Measurements from ENCODE around the gene PTP4A2. TPM values are rescaled to one million over a fixed set of nuclear protein-coding genes. Genes with fewer than 3 reads are reported as not detected.

PTP4A2 gene
- total and polyA plus RNA-seq, 2 of the 8 experiments (the other 6 are each of a cell fraction or from before 2014, with no cell fraction given): 87.4 to 214 TPM

GRCh38 chr1:31900790-31901189 lies 37.4 kb downstream of the PTP4A2 start (continued):
- no peak for TF ChIP-seq RNF2 (IDR thresholded peaks at IDR 0.05; ENCODE audit: borderline replicate concordance, low read depth, low read length, missing control alignments, poor library complexity, severe bottlenecking)
- TF ChIP-seq USF2 (IDR thresholded peaks at IDR 0.05; ENCODE audit: low read length): no peak
